Non-pigmented ciliary epithelial cell (primary cell): ENCODE measurements around the gene ZNF438.

Experiments used
- DNase-seq: peaks from one replicate; pipeline ENCODE4 v3.0.0-alpha.2; 2010; ENCODE audit warnings: low read depth

Gene ZNF438

GRCh38 chr10:30846710-30847109 is 185.0 kb downstream of the ZNF438 start:
- no peak for DNase-seq

DNA sequence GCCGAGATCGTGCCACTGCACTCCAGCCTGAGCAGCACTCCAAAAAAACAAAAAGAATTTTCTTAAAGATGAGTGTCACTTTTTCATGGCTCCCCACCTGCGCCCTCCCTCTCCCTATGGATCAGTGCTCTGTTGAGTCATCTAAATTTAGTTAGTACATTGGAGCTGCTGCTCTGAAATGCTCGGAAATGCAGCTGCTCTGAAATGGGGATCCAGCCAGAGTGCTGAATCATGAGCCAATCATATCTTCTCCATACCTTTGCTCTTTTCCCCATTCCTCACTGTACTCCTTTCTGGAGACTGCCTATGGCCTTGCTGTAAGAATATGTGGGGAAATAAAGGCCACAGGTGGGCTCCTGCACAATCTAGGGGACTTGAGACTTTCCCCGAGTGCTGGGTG is 188.8 kb downstream of the ZNF438 start:
- DNase-seq, result no peak

DNA sequence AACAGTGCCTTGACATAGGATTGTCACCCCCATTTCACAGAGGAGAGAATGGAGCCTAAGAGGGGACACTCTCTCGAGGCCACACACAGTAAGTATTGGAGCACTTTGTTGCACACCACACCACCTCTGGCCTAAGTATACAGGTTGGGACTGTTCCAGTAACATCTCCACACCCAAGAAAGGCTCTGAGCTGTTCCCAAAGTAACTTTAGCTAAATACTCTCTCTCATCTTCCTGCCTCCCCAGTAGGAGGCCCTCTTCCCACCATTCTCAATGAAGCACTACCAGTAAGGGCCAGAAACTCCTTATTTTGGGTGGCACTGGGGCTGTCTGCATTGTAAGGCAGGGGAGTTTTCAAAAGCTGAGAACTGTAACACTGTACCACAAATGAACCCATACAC is 189.5 kb downstream of the ZNF438 start:
- DNase-seq, result no peak

GRCh38 chr10:30840395-30841050 is 191.1 kb downstream of the ZNF438 start:
- no peak for DNase-seq

DNA sequence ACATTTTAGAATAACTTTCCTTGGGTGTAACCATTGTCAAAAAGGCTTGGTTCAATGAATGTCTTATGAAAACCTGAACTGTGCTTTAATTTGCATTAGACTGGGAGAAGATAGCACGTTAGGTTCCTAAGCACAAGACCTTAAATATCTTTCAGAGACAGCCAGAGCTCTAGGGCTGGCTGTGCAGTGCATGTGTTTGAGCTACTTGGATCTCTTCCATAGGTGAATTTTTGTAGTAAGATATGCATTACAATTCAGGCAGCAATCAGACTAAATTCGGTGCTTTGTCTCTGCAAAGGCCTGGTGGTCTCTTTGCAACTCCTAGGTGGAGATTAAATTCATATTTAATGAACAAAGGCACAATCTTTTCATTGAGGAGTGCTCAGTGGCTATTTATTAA is 192.0 kb downstream of the ZNF438 start:
- DNase-seq, result no peak

DNA sequence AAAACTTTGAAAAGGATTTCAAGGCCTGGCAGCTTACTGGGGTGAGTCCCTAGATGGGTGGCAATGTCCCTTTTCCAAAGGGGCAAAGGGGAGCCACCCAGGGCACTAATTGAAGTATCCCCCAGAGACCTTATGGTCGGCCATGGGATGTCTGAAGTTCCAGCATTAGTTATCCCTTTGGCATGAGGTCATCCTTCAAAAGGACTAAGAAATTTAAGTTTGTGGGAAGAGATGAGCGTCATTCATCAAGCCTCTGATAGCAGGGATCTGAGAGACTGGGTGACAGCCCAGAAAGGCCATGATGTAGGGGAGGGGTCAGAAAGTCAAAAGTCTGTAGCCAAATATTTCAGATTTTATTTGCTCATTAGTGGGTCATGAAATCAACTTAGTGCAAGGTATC is 195.3 kb downstream of the ZNF438 start:
- no peak for DNase-seq

GRCh38 chr10:30835146-30835545 is 196.5 kb downstream of the ZNF438 start:
- no peak for DNase-seq

DNA sequence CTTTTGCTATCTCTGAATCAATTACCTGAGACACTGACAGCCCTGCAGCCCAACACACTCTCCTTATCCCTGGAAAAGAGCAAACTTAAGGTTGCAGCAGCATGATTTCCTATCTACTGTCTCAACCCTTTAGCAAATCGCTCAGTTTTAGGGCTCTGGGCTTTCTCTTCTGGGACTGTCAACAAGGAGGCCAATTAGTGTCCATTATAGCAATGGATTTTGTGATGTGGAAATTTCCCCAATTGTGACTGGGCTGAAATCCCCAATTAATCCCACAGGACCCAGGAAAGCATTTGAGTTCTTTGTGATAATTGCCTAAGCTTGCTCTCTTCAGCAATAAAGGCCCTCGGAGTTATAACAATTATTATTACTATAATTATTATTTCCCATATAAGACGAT is 197.0 kb downstream of the ZNF438 start:
- no peak for DNase-seq

DNA sequence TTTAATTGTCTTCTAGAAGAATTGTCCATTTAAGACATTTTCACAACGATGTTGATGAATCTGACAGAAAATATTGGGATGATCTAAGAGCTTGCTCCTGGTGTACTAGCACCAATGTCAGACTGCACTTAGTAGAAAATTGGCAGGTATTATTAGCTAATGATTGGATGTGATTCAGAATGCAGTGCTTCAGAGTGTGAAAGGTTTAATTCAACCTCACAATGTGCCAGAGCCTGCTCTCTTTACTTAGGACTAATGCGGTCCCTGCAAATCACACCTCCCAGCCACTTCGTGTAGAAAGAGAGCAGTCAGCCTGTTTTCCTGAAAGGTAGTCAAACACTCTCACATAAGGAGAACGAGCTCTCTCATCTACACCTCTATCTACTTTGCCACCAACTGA is 197.5 kb downstream of the ZNF438 start:
- DNase-seq, result no peak

GRCh38 chr10:30833628-30833970 is 198.1 kb downstream of the ZNF438 start:
- no peak for DNase-seq

- DNase-seq, result no peak
Measured at GRCh38 chr10:30832749-30833627, 198.7 kb downstream of the ZNF438 start.

DNA sequence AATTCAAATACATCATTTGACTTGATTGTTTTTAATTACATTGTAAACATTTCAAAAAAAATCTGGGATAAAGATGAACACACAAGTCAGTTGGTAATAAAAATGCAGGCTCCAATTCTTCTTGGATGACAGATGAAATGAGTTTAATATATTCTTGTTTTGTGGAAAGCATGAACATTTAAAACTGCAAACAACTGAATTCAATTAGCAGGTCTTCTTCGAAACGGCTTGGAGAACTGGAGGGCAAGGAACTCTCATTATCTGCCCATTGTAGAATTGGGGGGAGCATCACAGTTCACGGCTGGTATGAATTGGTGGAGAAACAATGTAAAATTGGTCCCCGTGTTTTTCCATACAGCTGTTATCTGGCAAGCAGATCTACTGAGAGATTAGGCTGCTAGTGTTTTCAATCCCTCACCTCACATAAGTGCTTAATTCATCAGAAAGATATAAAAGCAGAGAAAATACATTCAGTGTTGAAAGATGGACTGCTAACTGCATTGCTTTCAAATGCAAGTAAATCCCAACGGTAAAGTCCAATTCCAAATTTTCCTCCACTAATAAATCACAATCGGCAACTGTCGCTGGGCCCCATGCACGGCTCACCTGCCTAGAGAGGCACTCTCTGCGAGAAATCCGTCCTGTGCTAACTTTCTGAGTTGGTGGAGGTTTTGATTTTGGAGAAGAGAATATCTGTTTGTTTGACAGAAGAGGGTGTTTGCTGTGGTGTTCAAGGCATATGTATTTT is 199.5 kb downstream of the ZNF438 start:
- no peak for DNase-seq

DNA sequence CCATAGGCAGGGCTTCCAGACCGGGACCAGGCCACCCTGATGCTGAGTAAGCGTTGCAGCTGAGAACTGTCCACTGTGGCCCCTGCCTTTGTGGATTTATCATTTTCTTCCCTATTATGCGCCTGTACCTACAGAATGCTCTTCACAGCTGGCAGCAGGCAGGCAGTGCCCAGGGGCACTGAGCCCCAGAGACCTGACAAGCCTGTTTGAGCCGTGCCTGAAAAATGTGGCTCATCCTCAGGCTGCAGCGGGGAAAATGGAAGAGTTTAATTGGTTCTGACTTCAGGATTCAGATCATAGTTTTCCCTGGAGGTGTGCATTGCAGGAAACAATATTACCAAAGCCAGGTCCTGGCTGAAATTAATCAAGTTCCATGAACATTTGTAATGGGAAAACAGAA is 200.2 kb downstream of the ZNF438 start:
- DNase-seq, result no peak

GRCh38 chr10:30830315-30831230 is 201.1 kb downstream of the ZNF438 start:
- no peak for DNase-seq

- no peak for DNase-seq
Measured at GRCh38 chr10:30829901-30830300, 201.8 kb downstream of the ZNF438 start.

- no peak for DNase-seq
Measured at GRCh38 chr10:30828680-30829079, 203.0 kb downstream of the ZNF438 start.

GRCh38 chr10:30828164-30828563 is 203.5 kb downstream of the ZNF438 start:
- no peak for DNase-seq

- no peak for DNase-seq
Measured at GRCh38 chr10:30827531-30828120, 204.0 kb downstream of the ZNF438 start.

DNA sequence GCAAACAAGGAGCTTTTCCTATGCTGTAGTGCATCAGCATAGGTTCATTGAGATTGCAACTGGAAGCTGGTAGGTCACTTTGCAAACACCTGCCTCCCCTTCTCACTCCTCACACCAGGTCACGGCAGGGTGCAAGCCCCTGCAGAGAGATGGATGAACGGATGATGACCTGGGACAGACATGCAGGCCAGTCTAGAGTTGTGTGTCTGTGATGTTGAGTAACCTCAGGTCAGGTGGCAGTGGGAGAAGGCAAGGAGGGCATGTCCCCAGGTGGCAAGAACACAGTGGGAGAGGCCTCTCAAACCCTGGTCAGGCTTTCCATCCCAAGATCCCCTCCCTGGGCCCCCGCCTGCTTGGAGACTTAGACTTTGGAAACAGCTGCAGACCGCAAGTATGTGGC is 205.0 kb downstream of the ZNF438 start:
- DNase-seq, result no peak

GRCh38 chr10:30825495-30825894 is 206.2 kb downstream of the ZNF438 start:
- DNase-seq, result no peak

DNA sequence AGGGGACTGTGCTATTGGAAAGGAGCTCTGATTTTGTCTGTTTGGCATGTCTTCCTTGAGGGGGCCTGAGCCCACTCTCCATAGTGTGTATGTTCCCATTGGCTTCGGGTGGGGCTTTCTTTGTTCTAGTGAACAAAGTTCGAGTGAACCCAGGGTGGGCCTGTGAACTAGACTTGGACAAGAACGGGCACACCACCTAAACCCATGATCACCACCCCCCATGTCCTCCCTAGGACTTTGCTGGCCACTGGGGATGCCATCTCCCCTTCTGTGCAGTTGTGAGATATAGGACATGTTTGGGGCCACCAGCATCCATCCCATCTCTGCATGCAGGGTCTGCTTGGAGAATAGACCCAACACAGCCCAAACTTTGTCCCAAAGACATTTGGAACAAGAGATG is 206.6 kb downstream of the ZNF438 start:
- no peak for DNase-seq

- no peak for DNase-seq
Measured at GRCh38 chr10:30823651-30824050, 208.0 kb downstream of the ZNF438 start.
